Natural killer cell (primary cell): ENCODE results near the gene NCK2. TPM values are rescaled to one million over a fixed set of nuclear protein-coding genes. Genes with fewer than 3 reads are reported as not detected.

ENCODE experiments used
- ATAC-seq, 3 donors: fragments of 150-1000 bp in 2 of 3; fragments of 200-7000 bp in 1 of 3; cut with Tn5 transposase; 1 replicate in 1 of 3; 2 replicates in 2 of 3; pipeline ENCODE4 v1.10.0; 2021; ENCODE audit warnings: mild to moderate bottlenecking in 2 of 3, moderate library complexity in 2 of 3
- DNase-seq, 2 donors: peaks; one replicate each; pipeline versions ENCODE4 v3.0.0 to v3.0.0-alpha.2; 2013 to 2021; ENCODE audit warnings: mixed read lengths in 1 of 2
- H3K27ac ChIP-seq: one replicate; pipeline ENCODE4 v1.5.1; 2013; ENCODE audit warnings: mild to moderate bottlenecking, low read length
- H3K27me3 ChIP-seq: one replicate; pipeline ENCODE4 v1.6.1; 2013; ENCODE audit warnings: low read length; ENCODE audit not compliant: control insufficient read depth, insufficient read depth
- H3K36me3 ChIP-seq: one replicate; pipeline ENCODE4 v1.6.1; 2013; ENCODE audit warnings: low read length; ENCODE audit not compliant: control insufficient read depth, insufficient read depth
- H3K4me1 ChIP-seq: one replicate; pipeline ENCODE4 v1.6.1; 2013; ENCODE audit warnings: low read length; ENCODE audit not compliant: control insufficient read depth, insufficient read depth
- H3K4me3 ChIP-seq: one replicate; pipeline ENCODE4 v1.5.1; 2013; ENCODE audit warnings: low read length
- H3K9me3 ChIP-seq: one replicate; pipeline ENCODE4 v1.6.1; 2013; ENCODE audit warnings: low read length; ENCODE audit not compliant: control insufficient read depth, insufficient read depth
- H3K27ac Mint-ChIP-seq, 2 donors: one replicate each; pipeline ENCODE4 v1.8.0; 2022; ENCODE audit warnings: mild to moderate bottlenecking in 2 of 2, mixed read lengths in 2 of 2, moderate library complexity in 1 of 2
- H3K27me3 Mint-ChIP-seq, 2 donors: one replicate each; pipeline ENCODE4 v1.8.0; 2022; ENCODE audit warnings: low read depth in 2 of 2, mixed read lengths in 2 of 2
- H3K36me3 Mint-ChIP-seq: one replicate; pipeline ENCODE4 v1.8.0; 2022; ENCODE audit warnings: mixed read lengths
- H3K4me1 Mint-ChIP-seq, 2 donors: one replicate each; pipeline ENCODE4 v1.8.0; 2022; ENCODE audit warnings: mixed read lengths in 2 of 2
- H3K4me3 Mint-ChIP-seq: one replicate; pipeline ENCODE4 v1.8.0; 2022; ENCODE audit warnings: mild to moderate bottlenecking, moderate library complexity, mixed read lengths
- H3K9me3 Mint-ChIP-seq, 2 donors: one replicate each; pipeline ENCODE4 v1.8.0; 2022; ENCODE audit warnings: mixed read lengths in 2 of 2
- WGBS: methylation state at CpG from one replicate; pipeline ENCODE4 v1.1.7; 2013; ENCODE audit warnings: missing lambda C conversion rate; ENCODE audit not compliant: insufficient coverage; 5-methylcytosine and 5-hydroxymethylcytosine counted together
- intact Hi-C: fragments of 100-400 bp; cut with micrococcal nuclease; formaldehyde crosslinking; loops from one replicate; pipeline ENCODE4 v1.14.2; 2022
- total RNA-seq, 4 donors: library from RNA; stranded (reverse); fragments of 120-200 nt in 1 of 4; gene quantifications; one replicate each; pipeline versions ENCODE4 v1.2.3 to v1.2.4, GENCODE V29; 2013 to 2022
- TF ChIP-seq, protein P1 (sequence below): fragments of 200-600 bp; IDR thresholded peaks from one replicate; pipeline ENCODE4 v1.8.0; 2022; ENCODE audit warnings: antibody characterized with exemption

The NCK2 gene
- total RNA-seq, 3 donors from 2014 or later (not counting 1 experiment from before 2014, with no cell fraction given) = 34.1 to 50.8 (median 43.0) TPM

DNA sequence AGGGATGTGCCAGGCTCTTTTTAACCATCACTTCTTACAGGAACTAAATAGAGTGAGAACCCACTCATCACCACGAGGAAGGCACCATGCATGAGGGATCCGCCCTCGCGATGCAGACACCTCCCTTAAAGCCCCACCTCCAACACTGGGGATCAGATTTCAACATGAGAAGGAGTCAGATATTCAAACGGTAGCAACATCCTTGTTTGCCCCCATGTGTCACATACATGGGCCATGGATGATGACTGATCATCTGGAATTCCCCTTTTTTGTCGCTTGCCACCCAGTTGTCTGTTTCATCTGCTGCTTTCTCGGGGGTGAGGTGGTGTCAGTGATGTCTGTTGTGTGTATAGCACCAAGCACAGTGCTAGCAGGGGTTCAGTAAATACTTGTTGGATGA lies 57.9 kb downstream of the NCK2 start:
- Histone ChIP-seq H3K36me3 (no peaks in the 10 kb centered on the region), H3K4me3 (no peak overlapping the region), H3K27me3 (no peaks in the 10 kb centered on the region), H3K27ac (peak overlapping the region; percentile 69), H3K9me3 (no peaks in the 10 kb centered on the region), H3K4me1 (peaks cover 66% of the 10 kb centered on the region)
- DNase-seq = peak; percentile 34 to 93
- WGBS = 13% methylated on average over 7 of the region's 7 CpGs
- Mint-ChIP-seq H3K36me3 (no peaks in the 10 kb centered on the region), H3K4me1 (peaks cover 76 to 88% of the 10 kb centered on the region in 2 donors), H3K27ac (peak overlapping the region; percentile 91 to 93), H3K27me3 (no peaks in the 10 kb centered on the region), H3K4me3 (peak overlapping the region; percentile 7), H3K9me3 (no peaks in the 10 kb centered on the region)
- intact Hi-C loops = no loop called here
- ATAC-seq = peak; percentile 69 to 84 (median 74)
- TF ChIP-seq, protein P1, sequence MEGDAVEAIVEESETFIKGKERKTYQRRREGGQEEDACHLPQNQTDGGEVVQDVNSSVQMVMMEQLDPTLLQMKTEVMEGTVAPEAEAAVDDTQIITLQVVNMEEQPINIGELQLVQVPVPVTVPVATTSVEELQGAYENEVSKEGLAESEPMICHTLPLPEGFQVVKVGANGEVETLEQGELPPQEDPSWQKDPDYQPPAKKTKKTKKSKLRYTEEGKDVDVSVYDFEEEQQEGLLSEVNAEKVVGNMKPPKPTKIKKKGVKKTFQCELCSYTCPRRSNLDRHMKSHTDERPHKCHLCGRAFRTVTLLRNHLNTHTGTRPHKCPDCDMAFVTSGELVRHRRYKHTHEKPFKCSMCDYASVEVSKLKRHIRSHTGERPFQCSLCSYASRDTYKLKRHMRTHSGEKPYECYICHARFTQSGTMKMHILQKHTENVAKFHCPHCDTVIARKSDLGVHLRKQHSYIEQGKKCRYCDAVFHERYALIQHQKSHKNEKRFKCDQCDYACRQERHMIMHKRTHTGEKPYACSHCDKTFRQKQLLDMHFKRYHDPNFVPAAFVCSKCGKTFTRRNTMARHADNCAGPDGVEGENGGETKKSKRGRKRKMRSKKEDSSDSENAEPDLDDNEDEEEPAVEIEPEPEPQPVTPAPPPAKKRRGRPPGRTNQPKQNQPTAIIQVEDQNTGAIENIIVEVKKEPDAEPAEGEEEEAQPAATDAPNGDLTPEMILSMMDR = no peak

DNA sequence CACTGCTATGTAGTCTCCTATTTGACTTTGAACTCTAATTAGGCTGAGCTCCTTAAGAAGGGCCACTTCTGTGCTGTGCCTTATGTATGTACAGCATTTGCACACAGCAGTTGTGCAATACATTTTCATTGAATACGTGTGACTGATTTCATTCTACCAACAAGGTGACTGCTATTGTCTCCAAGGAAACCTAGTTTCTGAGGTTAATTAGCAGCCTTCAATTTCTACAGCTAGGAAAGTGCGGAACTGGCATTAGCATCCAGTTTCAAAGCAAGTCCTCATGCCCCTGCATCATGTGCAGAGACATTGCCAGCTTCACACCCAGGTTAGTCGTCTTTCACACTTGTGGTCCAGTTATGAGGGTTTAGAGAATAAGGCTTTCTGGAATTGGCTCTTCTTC lies 58.6 kb downstream of the NCK2 start:
- Histone ChIP-seq H3K9me3 (no peaks in the 10 kb centered on the region), H3K4me1 (peaks cover 64% of the 10 kb centered on the region), H3K4me3 (no peak overlapping the region), H3K36me3 (no peaks in the 10 kb centered on the region), H3K27me3 (no peaks in the 10 kb centered on the region), H3K27ac (peak overlapping the region; percentile 69)
- intact Hi-C loops = no loop called here
- Mint-ChIP-seq H3K36me3 (no peaks in the 10 kb centered on the region), H3K27me3 (no peaks in the 10 kb centered on the region), H3K9me3 (no peaks in the 10 kb centered on the region), H3K27ac (peak overlapping the region; percentile 91 to 93), H3K4me1 (peaks cover 76 to 87% of the 10 kb centered on the region in 2 donors), H3K4me3 (no peak overlapping the region)
- DNase-seq = peak in 1 of 2 donors; percentile 60
- ATAC-seq = peak in 2 of 3 donors; percentile 5 to 34
- TF ChIP-seq, protein P1 = no peak
- 25% methylated on average over 3 of the region's 3 CpGs for WGBS

DNA sequence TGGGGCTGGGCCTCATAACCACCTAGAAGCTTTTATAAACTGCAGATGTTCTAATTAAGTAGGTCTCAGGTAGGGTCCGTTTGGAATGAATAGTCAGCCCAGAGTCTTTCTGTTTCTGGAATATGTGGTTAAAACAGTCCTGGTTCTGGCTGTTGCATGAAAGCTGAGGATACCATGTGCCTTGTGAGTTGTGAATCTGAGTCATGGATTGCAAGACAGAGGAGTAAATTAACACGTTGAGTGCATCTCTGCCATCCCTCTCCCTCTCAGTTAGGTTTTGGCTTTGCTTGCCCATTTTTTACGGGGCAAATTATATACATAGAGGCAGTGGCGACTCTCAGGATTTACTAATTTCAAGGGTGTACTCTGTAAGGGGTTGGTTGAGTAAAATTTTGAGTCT lies 59.1 kb downstream of the NCK2 start:
- DNase-seq (no peak), ATAC-seq (no peak)
- Mint-ChIP-seq H3K4me1 (peaks cover 76 to 87% of the 10 kb centered on the region in 2 donors), H3K27me3 (no peaks in the 10 kb centered on the region), H3K27ac (peak overlapping the region; percentile 91 to 93), H3K9me3 (no peaks in the 10 kb centered on the region), H3K4me3 (no peak overlapping the region), H3K36me3 (no peaks in the 10 kb centered on the region)
- no peaks in the 10 kb centered on the region for H3K9me3 ChIP-seq
- H3K27ac ChIP-seq = peak overlapping the region; percentile 69
- H3K27me3 ChIP-seq = no peaks in the 10 kb centered on the region
- intact Hi-C loops = no loop called here
- TF ChIP-seq, protein P1 = no peak
- no peaks in the 10 kb centered on the region for H3K36me3 ChIP-seq
- WGBS = 88% methylated on average over 4 of the region's 4 CpGs
- peaks cover 65% of the 10 kb centered on the region for H3K4me1 ChIP-seq
- H3K4me3 ChIP-seq = no peak overlapping the region

DNA sequence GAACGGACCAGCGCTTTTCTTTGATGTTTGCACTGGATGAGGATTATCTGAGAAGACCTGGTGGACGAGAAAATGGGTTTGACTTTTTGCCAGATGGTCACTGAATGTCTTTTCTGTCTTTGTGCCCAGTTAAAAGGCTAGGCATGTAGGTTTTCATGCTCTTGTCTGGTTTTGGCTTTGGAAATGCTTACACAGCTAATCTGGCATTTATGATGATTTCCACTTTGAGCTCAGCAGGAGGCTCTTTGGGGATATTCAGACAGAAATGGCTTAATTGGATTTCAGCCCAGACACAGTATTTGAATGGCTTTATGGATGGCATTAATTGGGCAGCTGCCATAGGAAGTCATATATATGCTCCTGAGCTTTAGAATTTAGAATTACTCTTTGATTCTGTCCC lies 59.6 kb downstream of the NCK2 start:
- peaks cover 66% of the 10 kb centered on the region for H3K4me1 ChIP-seq
- H3K36me3 Mint-ChIP-seq = no peaks in the 10 kb centered on the region
- peak overlapping the region; percentile 91 to 93 for H3K27ac Mint-ChIP-seq
- H3K4me3 ChIP-seq = no peak overlapping the region
- TF ChIP-seq, protein P1 = no peak
- no peaks in the 10 kb centered on the region for H3K9me3 Mint-ChIP-seq
- no peak for ATAC-seq
- no peaks in the 10 kb centered on the region for H3K36me3 ChIP-seq
- WGBS = 91% methylated on average over 3 of the region's 3 CpGs
- H3K27ac ChIP-seq = peak overlapping the region; percentile 69
- H3K27me3 ChIP-seq = no peaks in the 10 kb centered on the region
- peaks cover 76 to 87% of the 10 kb centered on the region in 2 donors for H3K4me1 Mint-ChIP-seq
- no peaks in the 10 kb centered on the region for H3K9me3 ChIP-seq
- H3K27me3 Mint-ChIP-seq = no peaks in the 10 kb centered on the region
- intact Hi-C loops = no loop called here
- DNase-seq = no peak
- H3K4me3 Mint-ChIP-seq = no peak overlapping the region
